Measurements from ENCODE around the gene GBGT1. TPM values are rescaled to one million over a fixed set of nuclear protein-coding genes. Genes with fewer than 3 reads are reported as not detected.
A peak's percentile ranks its signal among the peaks of the same experiment; 100 is the strongest.

The GBGT1 gene
- total and polyA plus RNA-seq, 9 of the 15 experiments (the other 6 are each of a cell fraction or from before 2014, with no cell fraction given), result 0.55 to 25.8 (median 13.7) TPM

DNA sequence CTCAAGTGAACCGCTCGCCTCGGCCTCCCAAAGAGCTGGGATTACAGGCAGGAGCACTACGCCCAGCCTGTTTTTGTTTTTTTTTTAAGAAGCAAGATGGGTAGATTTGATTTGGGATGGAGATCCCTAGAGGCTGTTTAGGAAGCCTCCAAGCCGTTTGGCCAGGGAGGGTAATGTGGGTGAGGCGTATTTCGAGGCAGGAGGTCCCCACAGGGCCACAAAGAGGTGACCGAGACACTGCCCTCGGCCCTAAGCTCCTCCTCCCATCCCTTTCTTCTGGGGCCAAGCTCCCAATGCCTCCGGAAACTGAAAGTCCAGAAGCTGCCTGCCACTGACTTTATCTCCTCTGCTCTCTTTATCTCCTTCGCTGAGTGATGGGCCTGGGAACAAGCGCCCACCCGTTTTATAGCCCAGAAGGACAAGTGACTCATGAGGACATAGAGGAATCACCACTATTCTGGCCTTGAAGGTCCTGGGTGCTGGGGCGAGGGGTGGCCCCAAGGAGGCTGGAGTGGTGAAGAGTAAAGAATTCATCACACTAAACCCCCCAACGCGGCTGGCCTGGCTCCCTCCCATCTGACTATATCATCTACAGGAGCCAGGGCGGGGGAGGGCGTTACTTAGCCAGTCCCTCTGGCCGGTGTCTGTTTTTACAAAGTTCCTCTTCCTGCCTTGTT is 40.6 kb downstream of the GBGT1 start (continued):
- TF ChIP-seq, protein P1, sequence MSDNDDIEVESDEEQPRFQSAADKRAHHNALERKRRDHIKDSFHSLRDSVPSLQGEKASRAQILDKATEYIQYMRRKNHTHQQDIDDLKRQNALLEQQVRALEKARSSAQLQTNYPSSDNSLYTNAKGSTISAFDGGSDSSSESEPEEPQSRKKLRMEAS (CRISPR knock-in tag; IDR thresholded peaks at IDR 0.05), result no peak
- peak; percentile 65 for TF ChIP-seq ZFX (CRISPR knock-in tag; IDR thresholded peaks at IDR 0.05)
- TF ChIP-seq, protein P2, sequence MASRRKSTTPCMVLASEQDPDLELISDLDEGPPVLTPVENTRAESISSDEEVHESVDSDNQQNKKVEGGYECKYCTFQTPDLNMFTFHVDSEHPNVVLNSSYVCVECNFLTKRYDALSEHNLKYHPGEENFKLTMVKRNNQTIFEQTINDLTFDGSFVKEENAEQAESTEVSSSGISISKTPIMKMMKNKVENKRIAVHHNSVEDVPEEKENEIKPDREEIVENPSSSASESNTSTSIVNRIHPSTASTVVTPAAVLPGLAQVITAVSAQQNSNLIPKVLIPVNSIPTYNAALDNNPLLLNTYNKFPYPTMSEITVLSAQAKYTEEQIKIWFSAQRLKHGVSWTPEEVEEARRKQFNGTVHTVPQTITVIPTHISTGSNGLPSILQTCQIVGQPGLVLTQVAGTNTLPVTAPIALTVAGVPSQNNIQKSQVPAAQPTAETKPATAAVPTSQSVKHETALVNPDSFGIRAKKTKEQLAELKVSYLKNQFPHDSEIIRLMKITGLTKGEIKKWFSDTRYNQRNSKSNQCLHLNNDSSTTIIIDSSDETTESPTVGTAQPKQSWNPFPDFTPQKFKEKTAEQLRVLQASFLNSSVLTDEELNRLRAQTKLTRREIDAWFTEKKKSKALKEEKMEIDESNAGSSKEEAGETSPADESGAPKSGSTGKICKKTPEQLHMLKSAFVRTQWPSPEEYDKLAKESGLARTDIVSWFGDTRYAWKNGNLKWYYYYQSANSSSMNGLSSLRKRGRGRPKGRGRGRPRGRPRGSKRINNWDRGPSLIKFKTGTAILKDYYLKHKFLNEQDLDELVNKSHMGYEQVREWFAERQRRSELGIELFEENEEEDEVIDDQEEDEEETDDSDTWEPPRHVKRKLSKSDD (conservative IDR thresholded peaks at IDR 0.05; ENCODE audit: low read length), result 0 out of 2 replicates have a peak, but pooled peaks have one; percentile 60
- no peak for TF ChIP-seq E2F3 (CRISPR knock-in tag; IDR thresholded peaks at IDR 0.05)
- TF ChIP-seq, protein P3, sequence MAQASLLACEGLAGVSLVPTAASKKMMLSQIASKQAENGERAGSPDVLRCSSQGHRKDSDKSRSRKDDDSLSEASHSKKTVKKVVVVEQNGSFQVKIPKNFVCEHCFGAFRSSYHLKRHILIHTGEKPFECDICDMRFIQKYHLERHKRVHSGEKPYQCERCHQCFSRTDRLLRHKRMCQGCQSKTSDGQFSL (CRISPR knock-in tag; IDR thresholded peaks at IDR 0.05), result no peak
- TF ChIP-seq, protein P3 (tag; IDR thresholded peaks at IDR 0.05), result peak in 1 of 2 experiments; percentile 61; a peak in 1 of 4 replicates
- TF ChIP-seq TARDBP (IDR thresholded peaks at IDR 0.05), result peak; percentile 63; the same call in 1 of the 2 replicates
- no peak for TF ChIP-seq TFAM (CRISPR knock-in tag; conservative IDR thresholded peaks at IDR 0.05)
- TF ChIP-seq ZBTB7A (IDR thresholded peaks at IDR 0.05; ENCODE audit: borderline replicate concordance, control insufficient read depth, low read depth, low read length), result peak; percentile 89
- TF ChIP-seq LEF1 (IDR thresholded peaks at IDR 0.05), result peak; percentile 93
- TF ChIP-seq PURB (CRISPR knock-in tag; IDR thresholded peaks at IDR 0.05; ENCODE audit: low read depth), result no peak
- TF ChIP-seq SUPT5H (IDR thresholded peaks at IDR 0.05), result peak; percentile 35; the same call in 1 of the 2 replicates
- TF ChIP-seq MEIS2 (IDR thresholded peaks at IDR 0.05; ENCODE audit: partially characterized antibody), result peak; percentile 98
- TF ChIP-seq, protein P4, sequence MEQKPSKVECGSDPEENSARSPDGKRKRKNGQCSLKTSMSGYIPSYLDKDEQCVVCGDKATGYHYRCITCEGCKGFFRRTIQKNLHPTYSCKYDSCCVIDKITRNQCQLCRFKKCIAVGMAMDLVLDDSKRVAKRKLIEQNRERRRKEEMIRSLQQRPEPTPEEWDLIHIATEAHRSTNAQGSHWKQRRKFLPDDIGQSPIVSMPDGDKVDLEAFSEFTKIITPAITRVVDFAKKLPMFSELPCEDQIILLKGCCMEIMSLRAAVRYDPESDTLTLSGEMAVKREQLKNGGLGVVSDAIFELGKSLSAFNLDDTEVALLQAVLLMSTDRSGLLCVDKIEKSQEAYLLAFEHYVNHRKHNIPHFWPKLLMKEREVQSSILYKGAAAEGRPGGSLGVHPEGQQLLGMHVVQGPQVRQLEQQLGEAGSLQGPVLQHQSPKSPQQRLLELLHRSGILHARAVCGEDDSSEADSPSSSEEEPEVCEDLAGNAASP (IDR thresholded peaks at IDR 0.05), result no peak
- TF ChIP-seq TBL1XR1 (IDR thresholded peaks at IDR 0.05; ENCODE audit: low read length in 2 of 2), result peak in 1 of 2 experiments; percentile 43; a peak in 1 of 4 replicates
- TF ChIP-seq LARP7 (IDR thresholded peaks at IDR 0.05), result peak; percentile 52; the same call in 1 of the 2 replicates
- TF ChIP-seq, protein P5, sequence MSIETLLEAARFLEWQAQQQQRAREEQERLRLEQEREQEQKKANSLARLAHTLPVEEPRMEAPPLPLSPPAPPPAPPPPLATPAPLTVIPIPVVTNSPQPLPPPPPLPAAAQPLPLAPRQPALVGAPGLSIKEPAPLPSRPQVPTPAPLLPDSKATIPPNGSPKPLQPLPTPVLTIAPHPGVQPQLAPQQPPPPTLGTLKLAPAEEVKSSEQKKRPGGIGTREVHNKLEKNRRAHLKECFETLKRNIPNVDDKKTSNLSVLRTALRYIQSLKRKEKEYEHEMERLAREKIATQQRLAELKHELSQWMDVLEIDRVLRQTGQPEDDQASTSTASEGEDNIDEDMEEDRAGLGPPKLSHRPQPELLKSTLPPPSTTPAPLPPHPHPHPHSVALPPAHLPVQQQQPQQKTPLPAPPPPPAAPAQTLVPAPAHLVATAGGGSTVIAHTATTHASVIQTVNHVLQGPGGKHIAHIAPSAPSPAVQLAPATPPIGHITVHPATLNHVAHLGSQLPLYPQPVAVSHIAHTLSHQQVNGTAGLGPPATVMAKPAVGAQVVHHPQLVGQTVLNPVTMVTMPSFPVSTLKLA (conservative IDR thresholded peaks at IDR 0.05), result peak in 1 of 2 experiments; percentile 66; a peak in 1 of 4 replicates
- TF ChIP-seq ETV1 (tag; conservative IDR thresholded peaks at IDR 0.05; ENCODE audit: low read depth), result peak; percentile 82
- TF ChIP-seq MEF2A (IDR thresholded peaks at IDR 0.05; ENCODE audit: control insufficient read depth, low read depth, low read length), result no peak

Measured in K562 (cell line).